ENCODE data around the gene COL9A3.

The COL9A3 gene

DNA sequence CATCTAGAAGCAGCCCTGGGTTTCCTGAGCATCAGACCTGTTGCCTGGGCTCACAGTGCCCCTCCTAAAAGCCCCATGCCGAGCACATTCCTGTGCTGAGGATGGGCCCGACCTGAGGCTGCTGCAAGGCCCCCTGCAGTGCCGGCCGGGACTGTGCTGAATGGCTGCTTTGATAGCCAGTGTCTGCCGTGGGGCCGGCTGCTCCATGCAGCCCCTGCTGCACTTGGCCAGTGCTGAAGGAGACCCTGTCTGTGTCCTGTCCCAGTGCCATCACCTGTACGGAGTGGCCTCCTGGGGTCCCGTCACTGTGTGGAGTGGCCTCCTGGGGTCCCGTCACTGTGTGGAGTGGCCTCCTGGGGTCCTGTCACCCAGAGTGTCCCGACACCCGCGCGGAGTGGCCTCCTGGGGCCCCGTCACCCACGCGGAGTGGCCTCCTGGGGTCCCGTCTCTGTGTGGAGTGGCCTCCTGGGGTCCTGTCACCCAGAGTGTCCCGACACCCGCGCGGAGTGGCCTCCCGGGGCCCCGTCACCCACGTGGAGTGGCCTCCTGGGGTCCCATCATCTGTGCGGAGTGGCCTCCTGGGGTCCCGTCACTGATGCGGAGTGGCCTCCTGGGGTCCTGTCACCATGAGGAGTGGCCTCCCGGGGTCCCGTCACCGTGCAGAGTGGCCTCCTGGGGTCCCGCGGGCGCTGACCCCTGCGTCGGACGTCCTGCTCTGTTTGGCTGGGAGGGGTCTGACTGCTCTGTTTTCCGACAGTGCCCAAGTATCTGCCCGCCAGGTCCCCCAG lies 7.0 kb downstream of the COL9A3 start:
- Histone ChIP-seq H3K4me3 (replicated peaks; ENCODE audit: insufficient read depth, low read length) (no peak overlapping the region), H3K27ac (replicated peaks) (no peak overlapping the region), H3K27me3 (ENCODE audit: insufficient read depth, poor library complexity, severe bottlenecking) (no peaks in the 10 kb centered on the region)
- TF ChIP-seq CTCF (IDR thresholded peaks at IDR 0.05; ENCODE audit: insufficient read depth, low read length) (no peak), GABPA (IDR thresholded peaks at IDR 0.05; ENCODE audit: low read depth) (no peak), POLR2AphosphoS5 (IDR thresholded peaks at IDR 0.05; ENCODE audit: low read depth) (no peak), SPI1 (IDR thresholded peaks at IDR 0.05; ENCODE audit: borderline replicate concordance, low read depth) (no peak)
- TF ChIP-seq, protein P1, sequence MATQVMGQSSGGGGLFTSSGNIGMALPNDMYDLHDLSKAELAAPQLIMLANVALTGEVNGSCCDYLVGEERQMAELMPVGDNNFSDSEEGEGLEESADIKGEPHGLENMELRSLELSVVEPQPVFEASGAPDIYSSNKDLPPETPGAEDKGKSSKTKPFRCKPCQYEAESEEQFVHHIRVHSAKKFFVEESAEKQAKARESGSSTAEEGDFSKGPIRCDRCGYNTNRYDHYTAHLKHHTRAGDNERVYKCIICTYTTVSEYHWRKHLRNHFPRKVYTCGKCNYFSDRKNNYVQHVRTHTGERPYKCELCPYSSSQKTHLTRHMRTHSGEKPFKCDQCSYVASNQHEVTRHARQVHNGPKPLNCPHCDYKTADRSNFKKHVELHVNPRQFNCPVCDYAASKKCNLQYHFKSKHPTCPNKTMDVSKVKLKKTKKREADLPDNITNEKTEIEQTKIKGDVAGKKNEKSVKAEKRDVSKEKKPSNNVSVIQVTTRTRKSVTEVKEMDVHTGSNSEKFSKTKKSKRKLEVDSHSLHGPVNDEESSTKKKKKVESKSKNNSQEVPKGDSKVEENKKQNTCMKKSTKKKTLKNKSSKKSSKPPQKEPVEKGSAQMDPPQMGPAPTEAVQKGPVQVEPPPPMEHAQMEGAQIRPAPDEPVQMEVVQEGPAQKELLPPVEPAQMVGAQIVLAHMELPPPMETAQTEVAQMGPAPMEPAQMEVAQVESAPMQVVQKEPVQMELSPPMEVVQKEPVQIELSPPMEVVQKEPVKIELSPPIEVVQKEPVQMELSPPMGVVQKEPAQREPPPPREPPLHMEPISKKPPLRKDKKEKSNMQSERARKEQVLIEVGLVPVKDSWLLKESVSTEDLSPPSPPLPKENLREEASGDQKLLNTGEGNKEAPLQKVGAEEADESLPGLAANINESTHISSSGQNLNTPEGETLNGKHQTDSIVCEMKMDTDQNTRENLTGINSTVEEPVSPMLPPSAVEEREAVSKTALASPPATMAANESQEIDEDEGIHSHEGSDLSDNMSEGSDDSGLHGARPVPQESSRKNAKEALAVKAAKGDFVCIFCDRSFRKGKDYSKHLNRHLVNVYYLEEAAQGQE (IDR thresholded peaks at IDR 0.05; ENCODE audit: insufficient replicate concordance, low read depth) = no peak
- no peak for DNase-seq (ENCODE audit: low read depth in 1 of 2, low spot score in 1 of 2)

DNA sequence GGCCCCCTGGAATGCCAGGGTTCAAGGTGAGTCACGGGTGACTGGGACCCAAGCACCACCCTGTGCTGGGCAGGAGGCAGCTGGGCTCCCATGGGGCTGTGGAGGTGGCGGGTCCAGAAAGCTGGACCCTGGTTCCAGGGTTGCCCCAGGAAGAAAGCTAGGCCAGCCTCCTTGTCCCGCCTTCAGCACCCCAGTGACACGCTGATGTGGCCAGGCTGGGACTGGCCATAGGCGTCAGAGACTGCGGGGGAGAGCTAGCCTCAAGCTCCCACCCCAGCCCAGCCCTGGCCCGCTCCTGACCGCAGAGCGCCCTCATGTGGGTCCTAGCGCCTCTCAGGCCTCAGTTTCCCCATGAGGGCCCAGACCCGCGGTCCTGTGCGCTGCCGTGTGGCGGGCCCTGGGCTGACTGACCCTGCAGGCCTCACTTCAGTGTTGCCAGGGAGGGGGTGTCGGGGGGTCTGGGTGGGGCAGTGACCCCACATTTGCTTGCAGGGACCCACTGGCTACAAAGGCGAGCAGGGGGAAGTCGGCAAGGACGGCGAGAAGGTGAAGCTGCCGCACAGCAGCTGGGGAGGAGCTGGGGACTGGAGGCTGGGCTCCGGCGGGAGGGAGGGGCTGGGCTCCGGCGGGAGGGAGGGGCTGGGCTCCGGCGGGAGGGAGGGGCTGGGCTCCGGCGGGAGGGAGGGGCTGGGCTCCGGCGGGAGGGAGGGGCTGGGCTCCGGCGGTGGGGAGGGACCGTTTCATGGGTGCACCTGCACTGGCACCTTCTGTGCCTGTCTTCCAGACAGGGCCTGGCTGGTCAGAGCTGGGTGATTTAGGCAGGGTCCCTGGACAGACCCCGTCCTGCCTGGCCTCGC lies 7.9 kb downstream of the COL9A3 start:
- Histone ChIP-seq H3K27me3 (ENCODE audit: insufficient read depth, poor library complexity, severe bottlenecking) (no peaks in the 10 kb centered on the region), H3K4me3 (replicated peaks; ENCODE audit: insufficient read depth, low read length) (no peak overlapping the region), H3K27ac (replicated peaks) (no peak overlapping the region)
- DNase-seq (ENCODE audit: low read depth in 1 of 2, low spot score in 1 of 2) = peak in 1 of 2 experiments; percentile 60
- no peak for TF ChIP-seq GABPA (IDR thresholded peaks at IDR 0.05; ENCODE audit: low read depth)
- no peak for TF ChIP-seq POLR2AphosphoS5 (IDR thresholded peaks at IDR 0.05; ENCODE audit: low read depth)
- TF ChIP-seq SPI1 (IDR thresholded peaks at IDR 0.05; ENCODE audit: borderline replicate concordance, low read depth) = no peak
- TF ChIP-seq CTCF (IDR thresholded peaks at IDR 0.05; ENCODE audit: insufficient read depth, low read length) = no peak
- TF ChIP-seq, protein P1 (IDR thresholded peaks at IDR 0.05; ENCODE audit: insufficient replicate concordance, low read depth) = no peak

DNA sequence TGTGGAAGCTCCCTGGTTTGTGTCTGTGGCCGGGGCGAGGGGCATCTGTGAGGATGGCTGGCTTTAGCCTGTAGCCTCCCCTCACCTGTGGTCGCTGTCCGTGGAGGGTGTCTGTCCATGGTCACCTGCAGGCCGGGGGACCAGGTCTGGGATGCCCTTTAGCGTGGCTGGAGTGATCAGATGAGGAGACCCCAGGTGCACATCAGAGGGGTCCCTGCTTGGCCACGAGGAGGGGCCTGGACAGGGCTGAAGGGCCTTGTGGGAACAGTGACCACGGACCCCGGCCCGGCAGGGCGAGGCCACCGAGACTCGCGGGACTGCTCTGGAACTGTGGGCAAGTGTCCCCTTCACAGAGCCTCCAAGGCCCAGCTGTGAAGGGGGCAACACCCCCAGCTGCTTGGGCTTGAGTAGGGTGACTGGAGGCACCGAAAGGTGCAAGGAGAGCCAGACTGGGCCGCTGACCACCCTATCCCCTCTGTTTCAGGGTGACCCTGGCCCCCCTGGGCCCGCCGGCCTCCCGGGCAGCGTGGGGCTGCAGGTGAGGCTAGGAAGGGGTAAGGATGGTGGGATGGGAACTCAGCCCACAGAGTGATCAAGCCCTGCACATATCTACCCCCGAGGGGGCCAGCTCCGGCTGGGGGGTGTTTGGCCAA lies 8.6 kb downstream of the COL9A3 start:
- H3K27ac ChIP-seq (replicated peaks) = no peak overlapping the region
- no peak for DNase-seq (ENCODE audit: low read depth in 1 of 2, low spot score in 1 of 2)
- no peak overlapping the region for H3K4me3 ChIP-seq (replicated peaks; ENCODE audit: insufficient read depth, low read length)

More for the DNA sequence above, 8.6 kb downstream of the COL9A3 start:
- no peak for TF ChIP-seq SPI1 (IDR thresholded peaks at IDR 0.05; ENCODE audit: borderline replicate concordance, low read depth)
- TF ChIP-seq, protein P1 (IDR thresholded peaks at IDR 0.05; ENCODE audit: insufficient replicate concordance, low read depth) = no peak
- TF ChIP-seq POLR2AphosphoS5 (IDR thresholded peaks at IDR 0.05; ENCODE audit: low read depth) = no peak
- TF ChIP-seq GABPA (IDR thresholded peaks at IDR 0.05; ENCODE audit: low read depth) = no peak
- H3K27me3 ChIP-seq (ENCODE audit: insufficient read depth, poor library complexity, severe bottlenecking) = no peaks in the 10 kb centered on the region

Data from HL-60 (cell line).